Measurements from ENCODE around the gene NOX3.

- TF ChIP-seq CTCF (conservative IDR thresholded peaks at IDR 0.05 in 1 of 2, IDR thresholded peaks at IDR 0.05 in 1 of 2; ENCODE audit: extremely low read depth in 1 of 2, insufficient read depth in 1 of 2, low read depth in 1 of 2, low read length in 2 of 2) (no peak), EZH2 (IDR thresholded peaks at IDR 0.05; ENCODE audit: borderline replicate concordance, low read length) (no peak)
Observed at GRCh38 chr6:155418017-155418761, 37.5 kb downstream of the NOX3 start.
